Effector CD4-positive, alpha-beta T cell (primary cell): ENCODE data around the gene INSIG2.
"Not testable (repeated sequence)": the region's sequence is repeated elsewhere in the genome, so short reads cannot be mapped to it uniquely, and the experiment has no call there.

ENCODE experiments used
- DNase-seq: peaks from one replicate; pipeline ENCODE4 v3.0.0-alpha.2; 2020

Gene INSIG2

GRCh38 chr2:118061135-118061955 is 26.9 kb upstream of the INSIG2 start:
- no peak for DNase-seq

- DNase-seq = no peak
These were observed 26.2 kb upstream of the INSIG2 start for GRCh38 chr2:118062048-118062447.

- no peak for DNase-seq
These were observed 25.6 kb upstream of the INSIG2 start for GRCh38 chr2:118062669-118063068.

GRCh38 chr2:118065015-118065706 is 23.1 kb upstream of the INSIG2 start:
- no peak for DNase-seq

GRCh38 chr2:118065921-118066511 is 22.3 kb upstream of the INSIG2 start:
- DNase-seq = no peak

GRCh38 chr2:118077636-118078247 is 10.5 kb upstream of the INSIG2 start:
- no peak for DNase-seq

- no peak for DNase-seq
These were observed 9.5 kb upstream of the INSIG2 start for GRCh38 chr2:118078734-118079133.

GRCh38 chr2:118084491-118085089 is 3.7 kb upstream of the INSIG2 start:
- DNase-seq = no peak

GRCh38 chr2:118085173-118086023 is 2.9 kb upstream of the INSIG2 start:
- no peak for DNase-seq

GRCh38 chr2:118086024-118086633 is 2.1 kb upstream of the INSIG2 start:
- no peak for DNase-seq

- DNase-seq = no peak
These were observed 999 bp downstream of the INSIG2 start for GRCh38 chr2:118089139-118089800.

GRCh38 chr2:118090387-118091139 is 2.3 kb downstream of the INSIG2 start:
- DNase-seq = no peak

- DNase-seq = no peak
These were observed 2.8 kb downstream of the INSIG2 start for GRCh38 chr2:118091140-118091478.

- no peak for DNase-seq
These were observed 3.4 kb downstream of the INSIG2 start for GRCh38 chr2:118091631-118092030.

GRCh38 chr2:118094102-118094501 is 5.8 kb downstream of the INSIG2 start:
- DNase-seq = not testable (repeated sequence)

- no peak for DNase-seq
These were observed 6.2 kb downstream of the INSIG2 start for GRCh38 chr2:118094503-118094902.

- DNase-seq = no peak
These were observed 7.3 kb downstream of the INSIG2 start for GRCh38 chr2:118095610-118096009.

GRCh38 chr2:118097657-118098056 is 9.4 kb downstream of the INSIG2 start:
- no peak for DNase-seq

- DNase-seq = no peak
These were observed 10.2 kb downstream of the INSIG2 start for GRCh38 chr2:118098307-118099030.
